Mesothelial cell of epicardium (in vitro differentiated cells): ENCODE data around the gene ACIN1. TPM values are rescaled to one million over a fixed set of nuclear protein-coding genes. Genes with fewer than 3 reads are reported as not detected.

Source experiments
- DNase-seq, 2 experiments: peaks; one replicate each; pipeline ENCODE4 v3.0.0; 2021; ENCODE audit warnings: low spot score in 2 of 2; ENCODE audit not compliant: unreplicated experiment in 2 of 2
- H3K27ac Mint-ChIP-seq: 2 replicates; pipeline ENCODE4 v1.8.0; 2021; ENCODE audit warnings: mixed read lengths
- H3K27me3 Mint-ChIP-seq: 2 replicates; pipeline ENCODE4 v1.8.0; 2021; ENCODE audit warnings: low read depth, mixed read lengths
- H3K36me3 Mint-ChIP-seq: 2 replicates; pipeline ENCODE4 v1.8.0; 2021; ENCODE audit warnings: mixed read lengths
- H3K4me1 Mint-ChIP-seq: 2 replicates; pipeline ENCODE4 v1.8.0; 2021; ENCODE audit warnings: mixed read lengths
- H3K4me3 Mint-ChIP-seq: 2 replicates; pipeline ENCODE4 v1.8.0; 2021; ENCODE audit warnings: mild to moderate bottlenecking, moderate library complexity, mixed read lengths
- H3K9me3 Mint-ChIP-seq: 2 replicates; pipeline ENCODE4 v1.8.0; 2021; ENCODE audit warnings: mixed read lengths
- CTCF ChIP-seq: fragments of 200-600 bp; sonication (generic); IDR thresholded peaks from one replicate; pipeline ENCODE4 v1.5.0; 2021; ENCODE audit warnings: antibody characterized with exemption; ENCODE audit not compliant: unreplicated experiment
- total RNA-seq: library from RNA; stranded (reverse); gene quantifications from 3 replicates; pipeline ENCODE4 v1.2.1, GENCODE V29; 2021

ACIN1 gene
- total RNA-seq, 1 donor from 2014 or later: 401 TPM

- Mint-ChIP-seq H3K27ac (no peak overlapping the region), H3K36me3 (peaks cover 10% of the 10 kb centered on the region), H3K4me3 (no peak overlapping the region), H3K9me3 (no peaks in the 10 kb centered on the region), H3K4me1 (peaks cover 15% of the 10 kb centered on the region), H3K27me3 (no peaks in the 10 kb centered on the region)
- DNase-seq: no peak
- no peak for TF ChIP-seq CTCF
Observed at GRCh38 chr14:23052671-23053070, 42.3 kb downstream of the ACIN1 start.

GRCh38 chr14:23052182-23052623 is 42.7 kb downstream of the ACIN1 start:
- TF ChIP-seq CTCF: no peak
- Mint-ChIP-seq H3K27me3 (no peaks in the 10 kb centered on the region), H3K36me3 (peaks cover 14% of the 10 kb centered on the region), H3K27ac (no peak overlapping the region), H3K4me1 (peaks cover 15% of the 10 kb centered on the region), H3K4me3 (no peak overlapping the region), H3K9me3 (no peaks in the 10 kb centered on the region)
- no peak for DNase-seq

- H3K36me3 Mint-ChIP-seq: peaks cover 14% of the 10 kb centered on the region
- H3K27me3 Mint-ChIP-seq: no peaks in the 10 kb centered on the region
- no peak overlapping the region for H3K4me3 Mint-ChIP-seq
- H3K9me3 Mint-ChIP-seq: no peaks in the 10 kb centered on the region
- no peak for TF ChIP-seq CTCF
- peaks cover 9% of the 10 kb centered on the region for H3K4me1 Mint-ChIP-seq
- H3K27ac Mint-ChIP-seq: no peak overlapping the region
- DNase-seq: no peak
Observed at GRCh38 chr14:23051141-23052057, 43.5 kb downstream of the ACIN1 start.

GRCh38 chr14:23049011-23049410 is 45.9 kb downstream of the ACIN1 start:
- H3K36me3 Mint-ChIP-seq: peaks cover 12% of the 10 kb centered on the region
- no peak for DNase-seq
- no peak overlapping the region for H3K4me3 Mint-ChIP-seq
- peaks cover 8% of the 10 kb centered on the region for H3K4me1 Mint-ChIP-seq
- H3K27me3 Mint-ChIP-seq: no peaks in the 10 kb centered on the region
- H3K27ac Mint-ChIP-seq: no peak overlapping the region
- no peaks in the 10 kb centered on the region for H3K9me3 Mint-ChIP-seq
- no peak for TF ChIP-seq CTCF

- Mint-ChIP-seq H3K9me3 (no peaks in the 10 kb centered on the region), H3K27ac (no peak overlapping the region), H3K27me3 (no peaks in the 10 kb centered on the region), H3K4me3 (no peak overlapping the region), H3K4me1 (peaks cover 13% of the 10 kb centered on the region), H3K36me3 (peaks cover 12% of the 10 kb centered on the region)
- TF ChIP-seq CTCF: no peak
- no peak for DNase-seq
Observed at GRCh38 chr14:23047751-23048693, 46.9 kb downstream of the ACIN1 start.
